Activated CD4-positive, alpha-beta T cell treated with anti-CD3 and anti-CD28 coated beads, Interleukin-2, amount 50 U/mL, for 4 hours (primary cell): ENCODE results near the gene ZNF217.
A peak's percentile ranks its signal among the peaks of the same experiment; 100 is the strongest.
"Not testable (repeated sequence)": the region's sequence is repeated elsewhere in the genome, so short reads cannot be mapped to it uniquely, and the experiment has no call there.

Experiments used
- DNase-seq, 2 experiments: peaks; one replicate each; pipeline ENCODE4 v3.0.0-alpha.2; 2020

The ZNF217 gene

DNA sequence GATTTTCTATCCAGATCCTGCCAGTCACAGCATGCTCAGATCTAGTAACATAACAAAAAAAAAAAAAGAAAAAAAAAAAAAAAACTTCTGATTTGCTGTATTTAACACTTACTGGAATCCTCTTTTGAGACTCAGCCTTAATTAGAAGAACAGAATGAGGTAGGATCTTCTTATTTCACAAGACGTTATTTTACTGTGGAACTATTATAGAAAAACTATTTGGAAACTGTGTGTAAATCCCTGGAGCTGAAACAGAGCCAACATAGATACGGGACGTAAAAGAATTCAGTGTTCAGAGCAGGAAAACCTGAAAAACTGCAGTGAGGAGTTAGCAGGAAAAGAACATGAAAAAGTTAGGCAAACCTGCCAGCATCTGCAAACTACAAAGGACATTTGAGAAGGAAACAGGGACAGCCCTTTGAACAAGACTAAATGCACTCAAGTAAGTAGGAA lies 3.4 kb upstream of the ZNF217 start:
- DNase-seq = no peak

DNA sequence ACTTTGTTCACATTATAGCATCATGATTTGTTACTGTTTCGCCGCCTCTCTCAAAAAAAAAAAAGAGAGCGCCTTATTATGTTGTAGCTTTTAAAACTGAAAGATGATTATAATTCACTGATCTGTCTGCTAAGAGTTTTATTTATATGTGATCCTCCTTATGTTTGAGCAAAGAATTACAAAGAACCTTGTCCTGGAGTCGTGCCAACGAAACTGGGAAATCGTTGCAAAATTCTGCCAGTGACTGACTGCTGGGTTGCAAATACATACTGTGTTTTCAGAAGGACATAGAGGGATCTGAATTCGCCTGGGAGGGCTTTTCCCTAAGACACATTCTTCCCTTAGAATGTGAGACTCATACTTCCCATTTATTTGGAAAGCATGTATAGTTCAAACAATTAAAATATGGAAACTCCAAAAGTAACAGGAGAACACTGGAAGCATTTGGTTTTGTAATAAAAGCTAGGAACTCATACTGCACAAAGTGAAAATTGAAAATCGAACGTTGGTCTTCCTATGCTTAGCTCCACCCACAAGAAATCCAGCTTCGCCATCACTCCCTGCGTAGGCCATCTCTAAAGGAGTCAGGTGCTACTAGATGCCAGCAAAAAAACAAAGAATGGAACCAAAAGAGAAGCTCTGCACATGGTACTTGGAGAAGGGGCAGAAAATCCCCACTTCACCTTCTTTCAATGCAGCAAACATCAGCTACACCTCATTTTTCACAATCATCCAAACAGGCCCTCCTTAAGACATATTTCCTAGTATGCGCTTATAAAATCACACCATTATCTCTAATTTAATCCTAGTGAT lies 2.8 kb upstream of the ZNF217 start:
- not testable (repeated sequence) for DNase-seq

DNA sequence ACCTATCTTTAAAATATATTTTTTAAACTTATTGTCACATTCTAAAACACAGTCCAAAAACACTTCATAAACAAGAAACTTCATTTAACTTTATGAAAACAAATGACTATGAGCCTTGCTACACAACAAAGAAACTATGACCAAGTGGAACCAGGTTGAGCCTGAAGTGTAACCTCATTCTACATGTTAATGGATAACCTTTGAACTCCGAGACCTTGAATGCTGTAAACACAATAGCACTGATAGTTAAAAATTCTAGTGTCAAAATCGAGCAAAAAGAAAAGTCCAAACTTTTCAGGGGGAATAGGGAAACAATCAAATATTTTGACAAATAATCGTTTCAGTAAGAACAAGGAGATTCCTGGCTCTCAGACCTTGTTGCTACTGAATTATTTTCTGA lies 2.1 kb upstream of the ZNF217 start:
- not testable (repeated sequence) for DNase-seq

DNA sequence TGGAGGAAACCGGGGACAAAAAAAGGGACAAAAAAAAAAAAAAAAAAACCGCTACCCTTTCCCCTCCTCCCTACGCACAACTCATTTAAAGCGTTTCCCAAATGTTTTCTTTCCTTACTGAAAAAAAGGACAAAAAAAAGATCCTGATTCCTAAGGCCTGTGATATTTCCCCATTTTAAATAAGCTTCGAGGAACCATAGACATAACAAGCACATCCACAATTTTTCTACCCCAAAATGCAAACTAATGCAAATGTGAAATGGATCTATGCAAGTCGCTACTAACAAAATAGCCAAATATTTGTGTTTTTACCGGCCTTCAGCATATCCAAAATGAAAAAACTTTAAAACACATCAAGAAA lies 1.4 kb upstream of the ZNF217 start:
- DNase-seq = no peak

- DNase-seq = peak; percentile 95 to 96
These were observed 704 bp upstream of the ZNF217 start for GRCh38 chr20:53594068-53595017.

GRCh38 chr20:53592992-53593465 lies 610 bp downstream of the ZNF217 start:
- no peak for DNase-seq

DNA sequence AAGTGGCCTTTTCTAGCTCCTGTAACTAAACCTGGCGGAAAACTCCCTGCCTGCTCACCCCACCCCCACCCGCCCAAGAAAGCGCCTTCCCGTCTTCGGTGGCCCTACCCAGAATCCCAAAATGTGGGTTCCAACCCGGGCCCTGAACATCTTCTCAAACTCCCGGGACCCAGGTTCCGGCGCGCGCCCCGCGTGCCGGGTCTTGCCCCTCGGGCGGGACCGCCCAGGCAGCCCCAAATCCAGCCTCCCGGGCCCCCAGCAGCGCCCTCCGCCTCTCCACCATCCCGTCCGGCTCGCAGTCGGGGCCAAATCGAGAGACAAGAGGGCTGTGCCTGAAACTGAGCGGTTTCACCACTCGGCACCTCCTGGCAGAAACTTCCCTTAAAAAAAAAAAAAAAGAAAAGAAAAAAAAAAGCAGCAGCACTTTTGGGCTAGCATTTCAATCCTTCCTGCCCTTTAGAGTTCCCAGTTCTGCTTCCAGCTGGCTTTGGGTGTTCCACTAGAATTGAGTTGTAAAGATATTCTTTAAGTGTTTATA lies 1.1 kb downstream of the ZNF217 start:
- peak in 1 of 2 experiments; percentile 33 for DNase-seq

DNA sequence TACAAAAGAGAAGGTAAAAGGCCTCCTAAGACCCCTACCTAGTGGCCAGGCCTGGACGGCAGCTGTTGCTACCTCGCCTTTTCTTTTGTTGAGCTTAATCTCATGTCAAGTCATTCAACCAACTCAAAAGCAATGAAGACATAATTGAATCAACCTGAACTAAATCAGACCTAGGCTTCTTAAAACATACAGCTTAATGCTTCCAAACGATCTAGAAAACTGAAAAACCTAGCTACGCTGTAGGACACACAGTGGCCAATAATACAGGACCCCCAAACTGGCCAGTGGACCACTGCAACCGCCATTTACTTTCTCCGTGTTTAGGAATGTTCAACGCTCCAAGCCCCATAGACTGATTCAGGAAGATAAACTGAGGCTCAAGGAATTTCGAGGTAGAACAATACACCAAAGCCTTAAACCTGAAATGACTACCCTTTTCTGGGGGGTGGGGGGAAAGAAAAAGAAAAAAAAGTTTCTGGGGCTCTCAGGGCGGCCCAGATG lies 1.6 kb downstream of the ZNF217 start:
- not testable (repeated sequence) for DNase-seq

GRCh38 chr20:53591206-53591741 lies 2.4 kb downstream of the ZNF217 start:
- not testable (repeated sequence) for DNase-seq

GRCh38 chr20:53590608-53591007 lies 3.0 kb downstream of the ZNF217 start:
- DNase-seq = not testable (repeated sequence)

GRCh38 chr20:53590122-53590521 lies 3.5 kb downstream of the ZNF217 start:
- DNase-seq = not testable (repeated sequence)

GRCh38 chr20:53589321-53590065 lies 4.1 kb downstream of the ZNF217 start:
- DNase-seq = not testable (repeated sequence)

- not testable (repeated sequence) for DNase-seq
These were observed 6.4 kb downstream of the ZNF217 start for GRCh38 chr20:53587157-53587703.

DNA sequence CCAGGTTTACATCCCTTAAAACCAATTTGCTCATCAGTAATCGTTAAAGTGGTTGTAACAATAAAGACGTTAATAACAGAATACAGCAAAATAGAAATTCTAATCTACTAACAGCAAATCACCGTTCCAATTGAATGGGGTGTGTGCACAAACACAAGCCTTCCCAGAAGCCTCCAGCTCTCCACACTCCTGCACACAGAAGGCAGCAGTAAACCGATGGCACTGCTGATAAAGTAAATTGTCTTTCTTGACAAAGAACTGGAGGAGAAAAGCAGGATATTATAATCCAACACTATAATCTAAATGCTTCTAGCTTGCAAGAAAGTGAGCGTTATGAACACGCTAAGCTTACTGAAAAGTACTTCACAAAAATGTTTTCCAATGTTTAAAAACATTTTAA lies 7.0 kb downstream of the ZNF217 start:
- no peak for DNase-seq

DNA sequence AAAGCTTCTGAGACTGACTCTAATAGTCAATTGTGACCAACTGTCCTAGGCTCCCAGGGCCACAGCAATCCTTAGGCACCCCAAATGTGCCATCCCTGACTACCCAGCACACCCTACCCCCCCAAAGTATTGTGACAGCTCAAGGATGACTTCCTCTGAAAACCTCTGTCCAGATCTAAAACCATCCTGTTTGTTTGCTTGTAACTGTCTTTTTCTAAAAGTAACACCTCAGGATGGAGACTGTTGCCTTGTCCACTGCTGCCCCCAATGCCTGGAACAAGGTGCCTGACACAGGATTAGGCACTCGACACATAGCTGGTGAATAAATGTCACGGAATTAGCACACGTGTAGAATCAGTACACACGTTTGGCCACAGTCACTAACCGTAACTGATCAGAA lies 7.7 kb downstream of the ZNF217 start:
- not testable (repeated sequence) for DNase-seq

DNA sequence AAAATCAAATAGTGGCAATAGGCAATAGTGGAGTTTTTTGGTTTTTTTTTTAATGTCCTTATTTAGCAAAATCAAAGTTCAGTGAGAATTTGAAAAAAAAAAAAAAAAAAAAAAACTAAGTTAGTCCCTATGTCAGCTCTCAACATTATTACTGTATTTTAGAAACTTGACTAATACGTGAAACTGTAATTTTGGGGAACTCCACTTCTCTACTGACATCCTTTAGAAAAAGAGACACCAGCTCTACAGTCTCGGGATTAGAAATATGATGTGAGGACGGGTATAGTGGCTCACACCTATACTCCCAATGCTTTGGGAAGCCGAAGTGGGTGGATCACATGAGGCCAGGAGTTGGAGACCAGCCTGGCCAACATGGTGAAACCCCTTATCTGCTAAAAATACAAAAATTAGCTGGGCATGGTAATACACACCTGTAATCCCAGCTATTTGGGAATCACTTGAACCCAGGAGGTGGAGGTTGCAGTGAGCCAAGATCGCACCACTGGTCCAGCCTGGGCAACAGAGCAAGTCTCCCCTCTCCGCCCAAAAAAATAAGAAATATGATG lies 8.6 kb downstream of the ZNF217 start:
- DNase-seq = not testable (repeated sequence)

DNA sequence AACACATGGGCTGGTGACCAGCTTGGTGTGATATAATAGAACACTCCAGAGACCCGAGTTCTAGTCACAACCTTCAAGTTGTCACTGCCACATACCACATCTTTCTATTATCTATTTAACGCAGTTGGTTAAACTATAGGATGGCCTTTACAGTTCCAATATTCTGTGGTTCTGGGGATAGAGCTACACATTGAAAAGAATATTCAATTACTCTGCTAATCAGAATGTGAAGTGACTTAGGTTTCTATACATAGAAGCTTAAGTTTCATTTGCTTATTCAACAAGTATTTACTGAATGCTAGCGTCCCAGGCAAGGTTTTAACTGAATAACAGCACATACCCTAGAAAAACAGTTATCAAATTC lies 9.1 kb downstream of the ZNF217 start:
- DNase-seq = not testable (repeated sequence)

- DNase-seq = not testable (repeated sequence)
These were observed 9.7 kb downstream of the ZNF217 start for GRCh38 chr20:53583660-53584549.

DNA sequence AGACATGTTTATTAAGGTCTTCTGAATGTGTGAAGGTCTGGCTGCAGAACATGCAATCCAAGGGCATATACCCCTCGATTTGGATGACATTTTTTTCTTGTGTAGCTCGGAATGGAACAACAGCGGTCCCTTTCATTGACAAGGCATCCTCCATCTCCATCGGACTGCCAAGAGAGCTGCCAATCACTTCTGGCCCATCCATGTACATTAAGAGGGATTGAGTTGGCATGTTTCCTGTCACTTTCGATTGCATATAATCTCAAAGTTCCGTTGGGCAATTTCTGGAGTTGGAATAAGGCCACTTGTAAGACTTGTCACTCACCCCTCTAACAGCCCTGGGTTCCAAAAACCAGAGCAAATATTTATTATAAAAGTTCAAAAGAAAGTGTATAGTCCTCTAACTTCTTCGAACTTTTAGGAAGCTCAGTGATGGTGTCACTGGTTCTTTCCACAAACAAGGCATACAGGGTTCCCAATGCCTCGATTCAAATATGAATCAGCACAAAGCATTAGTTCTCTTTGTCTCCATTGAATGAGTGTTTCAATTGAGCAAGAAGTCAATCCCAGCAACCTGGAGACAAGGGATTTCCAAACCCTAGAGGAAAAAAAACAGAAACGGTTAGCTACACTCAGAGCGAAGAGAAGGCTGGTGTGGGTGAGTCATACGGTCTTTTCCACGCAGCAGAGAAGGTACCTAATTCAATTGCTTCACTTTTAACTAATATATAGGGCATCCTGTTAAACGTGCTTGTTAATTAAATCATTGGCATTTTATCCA lies 10.9 kb downstream of the ZNF217 start:
- peak in 1 of 2 experiments; percentile 40 for DNase-seq

- no peak for DNase-seq
These were observed 11.4 kb downstream of the ZNF217 start for GRCh38 chr20:53582251-53582570.
